ENCODE measurements around the gene KITLG. TPM values are rescaled to one million over a fixed set of nuclear protein-coding genes. Genes with fewer than 3 reads are reported as not detected.
"Not testable (repeated sequence)": the region's sequence is repeated elsewhere in the genome, so short reads cannot be mapped to it uniquely, and the experiment has no call there.

KITLG gene
- total RNA-seq, 1 donor from 2014 or later: 6.2 TPM

DNA sequence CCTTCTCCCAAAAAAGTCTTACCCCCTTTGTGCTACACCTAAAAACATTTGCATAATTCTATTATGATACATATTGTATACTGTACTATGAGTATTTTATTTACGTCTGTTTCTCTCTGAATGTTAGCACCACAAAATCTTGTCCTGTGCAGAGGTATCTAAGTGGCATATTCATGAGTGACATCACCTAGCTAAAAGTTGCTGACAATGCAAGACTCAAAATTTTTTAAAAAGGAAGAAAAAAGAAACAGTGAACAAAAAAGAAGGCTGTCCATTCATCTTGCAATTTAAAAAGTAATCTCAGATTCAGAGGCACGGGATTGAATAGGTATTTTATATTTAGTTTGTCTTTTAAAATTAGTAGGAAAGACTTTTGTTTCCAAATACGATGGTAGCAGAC, 69.4 kb downstream of the KITLG start:
- Mint-ChIP-seq H3K27me3 (ENCODE audit: low read depth) (no peaks in the 10 kb centered on the region), H3K9me3 (no peaks in the 10 kb centered on the region), H3K36me3 (ENCODE audit: low read depth) (no peaks in the 10 kb centered on the region), H3K4me3 (no peak overlapping the region), H3K27ac (ENCODE audit: unreplicated experiment) (no peak overlapping the region), H3K4me1 (no peaks in the 10 kb centered on the region)
- no peak for DNase-seq (ENCODE audit: low read depth, low spot score)
- TF ChIP-seq, protein P1, sequence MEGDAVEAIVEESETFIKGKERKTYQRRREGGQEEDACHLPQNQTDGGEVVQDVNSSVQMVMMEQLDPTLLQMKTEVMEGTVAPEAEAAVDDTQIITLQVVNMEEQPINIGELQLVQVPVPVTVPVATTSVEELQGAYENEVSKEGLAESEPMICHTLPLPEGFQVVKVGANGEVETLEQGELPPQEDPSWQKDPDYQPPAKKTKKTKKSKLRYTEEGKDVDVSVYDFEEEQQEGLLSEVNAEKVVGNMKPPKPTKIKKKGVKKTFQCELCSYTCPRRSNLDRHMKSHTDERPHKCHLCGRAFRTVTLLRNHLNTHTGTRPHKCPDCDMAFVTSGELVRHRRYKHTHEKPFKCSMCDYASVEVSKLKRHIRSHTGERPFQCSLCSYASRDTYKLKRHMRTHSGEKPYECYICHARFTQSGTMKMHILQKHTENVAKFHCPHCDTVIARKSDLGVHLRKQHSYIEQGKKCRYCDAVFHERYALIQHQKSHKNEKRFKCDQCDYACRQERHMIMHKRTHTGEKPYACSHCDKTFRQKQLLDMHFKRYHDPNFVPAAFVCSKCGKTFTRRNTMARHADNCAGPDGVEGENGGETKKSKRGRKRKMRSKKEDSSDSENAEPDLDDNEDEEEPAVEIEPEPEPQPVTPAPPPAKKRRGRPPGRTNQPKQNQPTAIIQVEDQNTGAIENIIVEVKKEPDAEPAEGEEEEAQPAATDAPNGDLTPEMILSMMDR (conservative IDR thresholded peaks at IDR 0.05): no peak

GRCh38 chr12:88509851-88510250, 70.4 kb downstream of the KITLG start:
- Mint-ChIP-seq H3K27ac (ENCODE audit: unreplicated experiment) (no peak overlapping the region), H3K36me3 (ENCODE audit: low read depth) (peaks cover 3% of the 10 kb centered on the region), H3K4me3 (no peak overlapping the region), H3K9me3 (no peaks in the 10 kb centered on the region), H3K4me1 (no peaks in the 10 kb centered on the region), H3K27me3 (ENCODE audit: low read depth) (no peaks in the 10 kb centered on the region)
- TF ChIP-seq, protein P1 (conservative IDR thresholded peaks at IDR 0.05): no peak
- no peak for DNase-seq (ENCODE audit: low read depth, low spot score)

DNA sequence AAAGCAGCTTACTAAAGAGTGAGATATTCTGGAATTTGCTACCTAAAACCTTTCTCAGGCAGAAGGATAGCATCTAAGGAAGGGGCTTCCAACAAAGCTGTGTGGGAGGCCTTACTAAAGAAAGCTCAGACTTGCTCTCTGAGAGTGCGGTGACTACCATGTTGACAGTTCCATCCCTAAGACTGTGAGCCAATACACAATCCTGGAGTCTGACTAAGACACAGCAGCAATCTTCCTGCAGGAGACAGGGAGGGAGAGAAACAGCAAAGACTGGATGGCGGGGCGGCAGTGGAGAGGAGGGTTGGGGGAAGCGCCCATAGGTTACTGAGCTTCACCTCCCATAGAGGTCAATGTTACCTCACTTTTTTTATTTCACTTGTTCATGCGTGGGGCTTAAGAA, 70.9 kb downstream of the KITLG start:
- no peaks in the 10 kb centered on the region for H3K27me3 Mint-ChIP-seq (ENCODE audit: low read depth)
- H3K36me3 Mint-ChIP-seq (ENCODE audit: low read depth): peaks cover 3% of the 10 kb centered on the region
- H3K4me1 Mint-ChIP-seq: no peaks in the 10 kb centered on the region
- H3K27ac Mint-ChIP-seq (ENCODE audit: unreplicated experiment): no peak overlapping the region
- no peak overlapping the region for H3K4me3 Mint-ChIP-seq
- H3K9me3 Mint-ChIP-seq: no peaks in the 10 kb centered on the region
- no peak for DNase-seq (ENCODE audit: low read depth, low spot score)
- TF ChIP-seq, protein P1 (conservative IDR thresholded peaks at IDR 0.05): no peak

GRCh38 chr12:88507851-88508250, 72.4 kb downstream of the KITLG start:
- not testable (repeated sequence) for H3K4me1 Mint-ChIP-seq; H3K9me3 Mint-ChIP-seq; DNase-seq (ENCODE audit: low read depth, low spot score); H3K36me3 Mint-ChIP-seq (ENCODE audit: low read depth); H3K27ac Mint-ChIP-seq (ENCODE audit: unreplicated experiment); H3K4me3 Mint-ChIP-seq; H3K27me3 Mint-ChIP-seq (ENCODE audit: low read depth)

- TF ChIP-seq, protein P1 (conservative IDR thresholded peaks at IDR 0.05): no peak
- DNase-seq (ENCODE audit: low read depth, low spot score): no peak
- Mint-ChIP-seq H3K36me3 (ENCODE audit: low read depth) (peaks cover 4% of the 10 kb centered on the region), H3K4me1 (no peaks in the 10 kb centered on the region), H3K4me3 (no peak overlapping the region), H3K27me3 (ENCODE audit: low read depth) (no peaks in the 10 kb centered on the region), H3K9me3 (no peaks in the 10 kb centered on the region), H3K27ac (ENCODE audit: unreplicated experiment) (no peak overlapping the region)
These were observed 73.0 kb downstream of the KITLG start for GRCh38 chr12:88507270-88507669.

DNA sequence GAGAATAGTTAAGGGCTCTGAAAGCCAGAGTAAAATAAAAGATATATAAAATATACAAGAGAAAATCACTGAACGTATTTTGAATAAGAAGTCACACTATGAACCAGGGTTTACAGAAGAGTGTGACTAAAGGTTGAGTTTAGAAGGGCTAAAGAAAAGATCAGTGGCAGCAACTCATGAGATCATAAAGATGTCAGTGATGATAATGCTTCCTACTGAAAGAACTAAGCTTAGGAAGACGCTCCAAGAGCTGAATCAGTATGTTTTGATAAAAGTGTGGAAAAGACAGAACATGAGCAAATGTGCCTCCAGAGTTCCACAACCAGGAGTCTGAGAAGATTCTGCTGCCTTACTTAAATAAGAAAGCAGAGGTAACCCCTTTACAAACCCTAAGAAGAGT, 74.6 kb downstream of the KITLG start:
- H3K4me3 Mint-ChIP-seq: no peak overlapping the region
- H3K9me3 Mint-ChIP-seq: no peaks in the 10 kb centered on the region
- no peaks in the 10 kb centered on the region for H3K27me3 Mint-ChIP-seq (ENCODE audit: low read depth)
- no peak overlapping the region for H3K27ac Mint-ChIP-seq (ENCODE audit: unreplicated experiment)
- TF ChIP-seq, protein P1 (conservative IDR thresholded peaks at IDR 0.05): no peak
- H3K36me3 Mint-ChIP-seq (ENCODE audit: low read depth): peaks cover 5% of the 10 kb centered on the region
- DNase-seq (ENCODE audit: low read depth, low spot score): no peak
- no peaks in the 10 kb centered on the region for H3K4me1 Mint-ChIP-seq

Measured in neural crest cell (in vitro differentiated cells).